GM12801 (cell line): ENCODE measurements around the gene ESRRB.
A peak's percentile ranks its signal among the peaks of the same experiment; 100 is the strongest.

Experiments used
- CTCF ChIP-seq: IDR thresholded peaks from one replicate; pipeline ENCODE4 v1.5.1; 2011; ENCODE audit warnings: control low read depth; ENCODE audit not compliant: insufficient read length; ENCODE audit errors: extremely low read depth

The ESRRB gene

GRCh38 chr14:76380991-76381390, 5.1 kb downstream of the ESRRB start:
- no peak for TF ChIP-seq CTCF

- no peak for TF ChIP-seq CTCF
Measured at GRCh38 chr14:76381817-76382494, 6.0 kb downstream of the ESRRB start.

- TF ChIP-seq CTCF, result no peak
Measured at GRCh38 chr14:76382495-76382832, 6.5 kb downstream of the ESRRB start.

- no peak for TF ChIP-seq CTCF
Measured at GRCh38 chr14:76385435-76385834, 9.5 kb downstream of the ESRRB start.

- peak; percentile 17 for TF ChIP-seq CTCF
Measured at GRCh38 chr14:76386944-76387782, 11.2 kb downstream of the ESRRB start.

GRCh38 chr14:76389841-76390240, 13.9 kb downstream of the ESRRB start:
- TF ChIP-seq CTCF, result no peak

- TF ChIP-seq CTCF, result no peak
Measured at GRCh38 chr14:76390621-76391020, 14.7 kb downstream of the ESRRB start.
